DMS 273 treated with DMSO at 0.1 percent for 48 hours (cell line): ENCODE data around the gene TBC1D3D.
"Not testable (repeated sequence)": the region's sequence is repeated elsewhere in the genome, so short reads cannot be mapped to it uniquely, and the experiment has no call there.

Experiments used
- DNase-seq: peaks from one replicate; lab custom pipeline; 2025; lab: John Stamatoyannopoulos, UW

Gene TBC1D3D

GRCh38 chr17:38003676-38004075 is at the start of gene TBC1D3D:
TBC1D3D (plus strand) TSS chr17:38003976; CDS start chr17:38005561, 1,585 bp downstream.
- not testable (repeated sequence) for DNase-seq

DNA sequence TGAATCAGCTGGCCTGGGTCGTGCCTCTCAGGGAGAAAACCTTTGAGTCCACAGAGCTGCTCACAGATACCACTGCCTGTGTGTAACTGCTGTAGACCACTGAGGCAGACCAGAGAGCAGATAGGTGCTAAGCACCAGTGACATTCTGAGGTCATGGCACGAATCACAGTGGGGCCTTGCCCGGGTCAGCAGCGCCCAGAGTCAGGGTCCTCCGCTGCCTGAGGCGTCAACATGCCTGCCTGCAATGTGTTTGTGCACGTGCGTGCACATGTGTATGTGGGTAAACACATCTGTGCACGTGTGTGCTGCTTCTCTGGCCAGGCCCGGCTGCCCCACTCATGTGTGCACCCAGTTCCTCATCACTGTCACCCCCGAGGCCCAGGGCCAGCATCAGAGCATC is 14.8 kb upstream of the TBC1D3D start, which contains the start of gene TBC1D3L:
TSS of gene TBC1D3L (minus strand) at position 101 of the 400 bp plus-strand sequence. CDS start 1,540 bp downstream, outside the sequence.
- DNase-seq, result not testable (repeated sequence)
